HEK293 (cell line): ENCODE measurements around the gene MBLAC1.
A peak's percentile ranks its signal among the peaks of the same experiment; 100 is the strongest.

Experiments
- CTCF ChIA-PET: fragments of 350-600 bp; formaldehyde crosslinking; extraction: SDS; loops from one replicate; lab custom pipeline; 2021; ENCODE audit warnings: antibody characterized with exemption; lab: Yijun Ruan, JAX
- POLR2A ChIA-PET: fragments of 300-600 bp; formaldehyde crosslinking; extraction: SDS; loops from one replicate; lab custom pipeline; 2020; ENCODE audit warnings: antibody characterized with exemption, inconsistent platforms; lab: Yijun Ruan, JAX
- H3K27ac ChIP-seq: fragments of 200-500 bp; sonication (Bioruptor generic); 2 replicates; pipeline ENCODE4 v1.5.1; 2014; ENCODE audit warnings: low read depth, low read length, control low read depth, inconsistent platforms; ENCODE audit errors: extremely low read depth
- H3K36me3 ChIP-seq, 2 experiments: fragments of 200-500 bp in 1 of 2; sonication (Bioruptor generic) in 1 of 2; 1 replicate in 1 of 2; 2 replicates in 1 of 2; pipeline ENCODE4 v1.5.1; 2014 to 2017; ENCODE audit warnings: inconsistent platforms in 2 of 2, low read length in 2 of 2; ENCODE audit not compliant: control insufficient read depth in 2 of 2, insufficient read depth in 1 of 2
- H3K4me1 ChIP-seq: fragments of 200-500 bp; sonication (Bioruptor generic); 2 replicates; pipeline ENCODE4 v1.5.1; 2014; ENCODE audit warnings: mild to moderate bottlenecking, low read length, inconsistent platforms; ENCODE audit not compliant: control insufficient read depth, insufficient read depth
- H3K4me3 ChIP-seq: 2 replicates; pipeline ENCODE4 v1.5.1; 2011; ENCODE audit warnings: low read depth, mild to moderate bottlenecking, control low read depth, low read length, moderate library complexity
- H3K9me3 ChIP-seq: fragments of 200-500 bp; sonication (Bioruptor generic); 2 replicates; pipeline ENCODE4 v1.5.1; 2014; ENCODE audit warnings: low read depth, low read length, inconsistent platforms; ENCODE audit not compliant: control insufficient read depth, insufficient read depth
- BCL11A ChIP-seq: fragments of 450-650 bp; formaldehyde crosslinking; IDR thresholded peaks from 2 replicates; pipeline ENCODE4 v1.5.1; 2016; ENCODE audit warnings: low read depth, missing biosample characterization, missing genetic modification characterization
- FEZF1 ChIP-seq: fragments of 450-650 bp; formaldehyde crosslinking; IDR thresholded peaks from 2 replicates; pipeline ENCODE4 v1.5.1; 2016; ENCODE audit warnings: missing biosample characterization, missing genetic modification characterization
- MYNN ChIP-seq: fragments of 450-650 bp; formaldehyde crosslinking; IDR thresholded peaks from 2 replicates; pipeline ENCODE4 v1.5.1; 2016; ENCODE audit warnings: missing biosample characterization, missing genetic modification characterization, borderline replicate concordance
- SP2 ChIP-seq: fragments of 450-650 bp; formaldehyde crosslinking; IDR thresholded peaks from 2 replicates; pipeline ENCODE4 v1.5.1; 2016; ENCODE audit warnings: missing biosample characterization, missing genetic modification characterization
- ZBTB17 ChIP-seq: fragments of 450-650 bp; formaldehyde crosslinking; IDR thresholded peaks from 2 replicates; pipeline ENCODE4 v1.5.1; 2016; ENCODE audit warnings: missing biosample characterization, missing genetic modification characterization
- ZNF112 ChIP-seq: fragments of 450-650 bp; formaldehyde crosslinking; IDR thresholded peaks from 2 replicates; pipeline ENCODE4 v1.5.0; 2017; ENCODE audit warnings: missing biosample characterization, missing genetic modification characterization
- ZNF138 ChIP-seq: fragments of 450-650 bp; formaldehyde crosslinking; IDR thresholded peaks from 2 replicates; pipeline ENCODE4 v1.5.1; 2016; ENCODE audit warnings: missing biosample characterization, missing genetic modification characterization, borderline replicate concordance
- ZNF2 ChIP-seq: fragments of 450-650 bp; formaldehyde crosslinking; IDR thresholded peaks from 2 replicates; pipeline ENCODE4 v1.5.1; 2016; ENCODE audit warnings: missing biosample characterization, missing genetic modification characterization
- ZNF341 ChIP-seq: fragments of 450-650 bp; formaldehyde crosslinking; IDR thresholded peaks from 2 replicates; pipeline ENCODE4; 2016; ENCODE audit warnings: low read depth, missing biosample characterization, missing genetic modification characterization
- ZNF529 ChIP-seq: fragments of 450-650 bp; formaldehyde crosslinking; IDR thresholded peaks from 2 replicates; pipeline ENCODE4 v1.5.1; 2017; ENCODE audit warnings: missing genetic modification characterization, missing biosample characterization; ENCODE audit not compliant: insufficient replicate concordance
- ZNF549 ChIP-seq: fragments of 450-650 bp; IDR thresholded peaks from 2 replicates; pipeline ENCODE4 v1.5.1; 2018; ENCODE audit warnings: missing biosample characterization, missing genetic modification characterization, mild to moderate bottlenecking, inconsistent platforms, moderate library complexity
- ZNF596 ChIP-seq: fragments of 450-650 bp; IDR thresholded peaks from 2 replicates; pipeline ENCODE4 v1.5.0; 2018; ENCODE audit warnings: missing biosample characterization, mild to moderate bottlenecking, missing genetic modification characterization, moderate library complexity
- ZNF600 ChIP-seq: fragments of 450-650 bp; formaldehyde crosslinking; IDR thresholded peaks from 2 replicates; pipeline ENCODE4 v1.5.1; 2016; ENCODE audit warnings: missing biosample characterization, missing genetic modification characterization
- ZNF660 ChIP-seq: fragments of 450-650 bp; IDR thresholded peaks from 2 replicates; pipeline ENCODE4 v1.5.1; 2018; ENCODE audit warnings: missing biosample characterization, mild to moderate bottlenecking, missing genetic modification characterization
- ZNF785 ChIP-seq: fragments of 450-650 bp; formaldehyde crosslinking; IDR thresholded peaks from 2 replicates; pipeline ENCODE4 v1.5.1; 2016; ENCODE audit warnings: missing biosample characterization, missing genetic modification characterization
- ZNF837 ChIP-seq: fragments of 450-650 bp; formaldehyde crosslinking; IDR thresholded peaks from 2 replicates; pipeline ENCODE4 v1.5.1; 2016; ENCODE audit warnings: missing biosample characterization, missing genetic modification characterization
- ZNF843 ChIP-seq: fragments of 450-650 bp; formaldehyde crosslinking; IDR thresholded peaks from 2 replicates; pipeline ENCODE4 v1.5.1; 2016; ENCODE audit warnings: missing biosample characterization, missing genetic modification characterization
- ZSCAN23 ChIP-seq: fragments of 450-650 bp; formaldehyde crosslinking; IDR thresholded peaks from 2 replicates; pipeline ENCODE4 v1.5.1; 2016; ENCODE audit warnings: missing biosample characterization, missing genetic modification characterization
- TF ChIP-seq, protein P1 (sequence below): fragments of 450-650 bp; formaldehyde crosslinking; IDR thresholded peaks from 2 replicates; pipeline ENCODE4 v1.5.1; 2017; ENCODE audit warnings: missing biosample characterization, mild to moderate bottlenecking, missing genetic modification characterization, moderate library complexity
- TF ChIP-seq, protein P2 (sequence below): fragments of 450-650 bp; IDR thresholded peaks from 2 replicates; pipeline ENCODE4 v1.5.1; 2018; ENCODE audit warnings: missing biosample characterization, mild to moderate bottlenecking, missing genetic modification characterization
- TF ChIP-seq, protein P3 (sequence below): fragments of 450-650 bp; formaldehyde crosslinking; IDR thresholded peaks from 2 replicates; pipeline ENCODE4 v1.5.1; 2016; ENCODE audit warnings: missing biosample characterization, missing genetic modification characterization
- TF ChIP-seq, protein P4 (sequence below): fragments of 450-650 bp; formaldehyde crosslinking; IDR thresholded peaks from 2 replicates; pipeline ENCODE4 v1.5.1; 2016; ENCODE audit warnings: missing biosample characterization, missing genetic modification characterization
- TF ChIP-seq, protein P5 (sequence below): IDR thresholded peaks from 2 replicates; pipeline ENCODE4 v1.6.1; 2011; ENCODE audit warnings: mild to moderate bottlenecking, low read depth, low read length, borderline replicate concordance
- TF ChIP-seq, protein P6 (sequence below): fragments of 450-650 bp; formaldehyde crosslinking; IDR thresholded peaks from 2 replicates; pipeline ENCODE4 v1.5.1; 2017; ENCODE audit warnings: missing biosample characterization, missing genetic modification characterization

The MBLAC1 gene

DNA sequence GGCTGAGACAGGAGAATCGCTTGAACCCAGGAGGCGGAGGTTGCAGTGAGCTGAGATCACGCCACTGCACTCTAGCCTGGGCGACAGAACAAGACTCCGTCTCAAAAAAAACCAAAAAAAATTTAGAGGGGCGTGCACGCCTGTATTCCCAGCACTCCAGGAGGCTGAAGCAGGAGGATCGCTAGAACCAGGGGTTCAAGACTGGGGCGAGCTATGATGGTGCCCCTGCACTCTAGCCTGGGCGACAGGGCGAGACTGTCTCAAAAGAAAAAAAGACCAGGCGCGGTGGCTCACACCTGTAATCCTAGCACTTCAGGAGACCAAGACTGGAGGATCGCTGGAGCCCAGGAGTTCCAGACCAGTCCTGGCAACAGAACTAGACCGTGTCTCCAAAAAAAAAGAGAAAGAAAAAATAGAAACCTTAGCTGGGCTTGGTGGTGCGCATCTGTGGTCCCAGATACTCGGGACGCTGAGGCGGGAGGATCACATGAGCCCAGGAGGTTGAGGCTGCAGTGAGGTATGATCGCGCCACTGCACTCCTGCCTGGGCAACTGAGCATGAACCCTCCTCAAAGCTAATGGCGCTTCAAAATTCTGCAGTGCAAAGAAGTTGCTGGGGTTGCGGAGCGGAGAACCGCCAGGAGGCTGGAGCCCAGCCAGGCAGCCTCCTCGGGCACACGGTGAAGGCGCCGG lies 382 bp upstream of the MBLAC1 start (continued):
- TF ChIP-seq, protein P1, sequence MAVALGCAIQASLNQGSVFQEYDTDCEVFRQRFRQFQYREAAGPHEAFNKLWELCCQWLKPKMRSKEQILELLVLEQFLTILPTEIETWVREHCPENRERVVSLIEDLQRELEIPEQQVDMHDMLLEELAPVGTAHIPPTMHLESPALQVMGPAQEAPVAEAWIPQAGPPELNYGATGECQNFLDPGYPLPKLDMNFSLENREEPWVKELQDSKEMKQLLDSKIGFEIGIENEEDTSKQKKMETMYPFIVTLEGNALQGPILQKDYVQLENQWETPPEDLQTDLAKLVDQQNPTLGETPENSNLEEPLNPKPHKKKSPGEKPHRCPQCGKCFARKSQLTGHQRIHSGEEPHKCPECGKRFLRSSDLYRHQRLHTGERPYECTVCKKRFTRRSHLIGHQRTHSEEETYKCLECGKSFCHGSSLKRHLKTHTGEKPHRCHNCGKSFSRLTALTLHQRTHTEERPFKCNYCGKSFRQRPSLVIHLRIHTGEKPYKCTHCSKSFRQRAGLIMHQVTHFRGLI (tag by site-specific recombination), result peak; percentile 69; the same call in 1 of the 2 replicates
- no peak for TF ChIP-seq ZNF112 (tag by site-specific recombination)
- TF ChIP-seq FEZF1 (tag by site-specific recombination), result no peak
- TF ChIP-seq MYNN, result no peak
- TF ChIP-seq, protein P2, sequence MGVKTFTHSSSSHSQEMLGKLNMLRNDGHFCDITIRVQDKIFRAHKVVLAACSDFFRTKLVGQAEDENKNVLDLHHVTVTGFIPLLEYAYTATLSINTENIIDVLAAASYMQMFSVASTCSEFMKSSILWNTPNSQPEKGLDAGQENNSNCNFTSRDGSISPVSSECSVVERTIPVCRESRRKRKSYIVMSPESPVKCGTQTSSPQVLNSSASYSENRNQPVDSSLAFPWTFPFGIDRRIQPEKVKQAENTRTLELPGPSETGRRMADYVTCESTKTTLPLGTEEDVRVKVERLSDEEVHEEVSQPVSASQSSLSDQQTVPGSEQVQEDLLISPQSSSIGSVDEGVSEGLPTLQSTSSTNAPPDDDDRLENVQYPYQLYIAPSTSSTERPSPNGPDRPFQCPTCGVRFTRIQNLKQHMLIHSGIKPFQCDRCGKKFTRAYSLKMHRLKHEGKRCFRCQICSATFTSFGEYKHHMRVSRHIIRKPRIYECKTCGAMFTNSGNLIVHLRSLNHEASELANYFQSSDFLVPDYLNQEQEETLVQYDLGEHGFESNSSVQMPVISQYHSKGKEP, result peak; percentile 43; the same call in 1 of the 2 replicates
- TF ChIP-seq, protein P3, sequence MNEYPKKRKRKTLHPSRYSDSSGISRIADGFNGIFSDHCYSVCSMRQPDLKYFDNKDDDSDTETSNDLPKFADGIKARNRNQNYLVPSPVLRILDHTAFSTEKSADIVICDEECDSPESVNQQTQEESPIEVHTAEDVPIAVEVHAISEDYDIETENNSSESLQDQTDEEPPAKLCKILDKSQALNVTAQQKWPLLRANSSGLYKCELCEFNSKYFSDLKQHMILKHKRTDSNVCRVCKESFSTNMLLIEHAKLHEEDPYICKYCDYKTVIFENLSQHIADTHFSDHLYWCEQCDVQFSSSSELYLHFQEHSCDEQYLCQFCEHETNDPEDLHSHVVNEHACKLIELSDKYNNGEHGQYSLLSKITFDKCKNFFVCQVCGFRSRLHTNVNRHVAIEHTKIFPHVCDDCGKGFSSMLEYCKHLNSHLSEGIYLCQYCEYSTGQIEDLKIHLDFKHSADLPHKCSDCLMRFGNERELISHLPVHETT (tag by site-specific recombination), result no peak
- no peak for TF ChIP-seq ZNF785 (tag by site-specific recombination)
- no peak for TF ChIP-seq BCL11A (tag by site-specific recombination)
- TF ChIP-seq ZNF660 (tag by site-specific recombination), result no peak
- TF ChIP-seq, protein P4, sequence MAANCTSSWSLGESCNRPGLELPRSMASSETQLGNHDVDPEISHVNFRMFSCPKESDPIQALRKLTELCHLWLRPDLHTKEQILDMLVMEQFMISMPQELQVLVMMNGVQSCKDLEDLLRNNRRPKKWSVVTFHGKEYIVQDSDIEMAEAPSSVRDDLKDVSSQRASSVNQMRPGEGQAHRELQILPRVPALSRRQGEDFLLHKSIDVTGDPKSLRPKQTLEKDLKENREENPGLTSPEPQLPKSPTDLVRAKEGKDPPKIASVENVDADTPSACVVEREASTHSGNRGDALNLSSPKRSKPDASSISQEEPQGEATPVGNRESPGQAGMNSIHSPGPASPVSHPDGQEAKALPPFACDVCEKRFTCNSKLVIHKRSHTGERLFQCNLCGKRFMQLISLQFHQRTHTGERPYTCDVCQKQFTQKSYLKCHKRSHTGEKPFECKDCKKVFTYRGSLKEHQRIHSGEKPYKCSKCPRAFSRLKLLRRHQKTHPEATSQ (tag by site-specific recombination), result 0 out of 2 replicates have a peak, but pooled peaks have one; percentile 9
- no peak for TF ChIP-seq ZNF529
- TF ChIP-seq ZNF837 (tag by site-specific recombination), result no peak

DNA sequence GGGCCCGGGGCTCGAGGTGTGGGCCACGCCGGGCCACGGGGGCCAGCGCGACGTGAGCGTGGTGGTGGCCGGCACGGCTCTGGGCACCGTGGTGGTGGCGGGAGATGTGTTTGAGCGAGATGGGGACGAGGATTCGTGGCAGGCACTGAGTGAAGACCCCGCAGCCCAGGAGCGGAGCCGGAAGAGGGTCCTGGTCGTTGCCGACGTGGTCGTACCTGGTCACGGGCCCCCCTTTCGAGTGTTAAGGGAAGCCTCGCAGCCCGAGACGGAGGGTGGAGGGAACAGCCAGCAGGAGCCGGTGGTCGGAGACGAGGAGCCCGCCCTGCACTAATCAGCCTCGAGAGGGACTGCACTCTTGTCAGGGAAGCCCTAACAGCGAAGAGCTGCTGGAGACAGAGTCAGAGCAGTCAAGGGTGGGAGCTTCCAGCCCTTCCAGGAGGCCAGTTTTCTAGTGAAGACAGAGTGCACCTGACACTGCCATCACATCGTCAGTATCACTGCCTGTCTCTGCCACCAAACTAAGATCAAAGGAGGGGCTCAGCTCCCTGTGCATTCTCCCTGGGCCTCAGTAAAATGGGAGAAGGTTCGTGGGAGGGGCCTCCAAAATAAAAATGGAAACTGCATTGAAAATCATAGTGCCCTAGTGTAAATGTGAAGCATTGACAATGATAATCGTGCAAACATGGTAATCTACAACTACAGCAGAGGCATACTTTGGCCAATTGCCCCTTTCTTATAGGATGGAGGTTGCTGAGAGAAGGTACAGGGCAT lies 1.3 kb downstream of the MBLAC1 start:
- no peaks in the 10 kb centered on the region for H3K9me3 ChIP-seq
- H3K27ac ChIP-seq, result peak overlapping the region; percentile 98; the same call in 1 of the 2 replicates
- POLR2A ChIA-PET, result interaction anchor here (0.5 to 3.7 kb wide), 2 partner anchors 27 to 705 kb away, joined by 3 to 31 read pairs; partner anchors contain the start of genes AP4M1 and MCM7
- CTCF ChIA-PET, result interaction anchor here (0.5 to 2.0 kb wide), 14 partner anchors 13 to 659 kb away, joined by 3 to 10 read pairs (median 3); no protein-coding TSS in a partner anchor
- peak overlapping the region; percentile 79 for H3K4me3 ChIP-seq
- TF ChIP-seq ZBTB17 (tag by site-specific recombination) (peak; percentile 54), ZNF596 (tag by site-specific recombination) (no peak), ZNF138 (tag by site-specific recombination) (no peak), ZSCAN23 (tag by site-specific recombination) (no peak), ZNF2 (tag by site-specific recombination) (no peak), ZNF600 (tag by site-specific recombination) (peak; percentile 78), ZNF341 (peak; percentile 96), ZNF549 (tag by site-specific recombination) (no peak), ZNF843 (tag by site-specific recombination) (no peak), SP2 (tag by site-specific recombination) (no peak)
- TF ChIP-seq, protein P1 (tag by site-specific recombination), result no peak
- TF ChIP-seq, protein P5, sequence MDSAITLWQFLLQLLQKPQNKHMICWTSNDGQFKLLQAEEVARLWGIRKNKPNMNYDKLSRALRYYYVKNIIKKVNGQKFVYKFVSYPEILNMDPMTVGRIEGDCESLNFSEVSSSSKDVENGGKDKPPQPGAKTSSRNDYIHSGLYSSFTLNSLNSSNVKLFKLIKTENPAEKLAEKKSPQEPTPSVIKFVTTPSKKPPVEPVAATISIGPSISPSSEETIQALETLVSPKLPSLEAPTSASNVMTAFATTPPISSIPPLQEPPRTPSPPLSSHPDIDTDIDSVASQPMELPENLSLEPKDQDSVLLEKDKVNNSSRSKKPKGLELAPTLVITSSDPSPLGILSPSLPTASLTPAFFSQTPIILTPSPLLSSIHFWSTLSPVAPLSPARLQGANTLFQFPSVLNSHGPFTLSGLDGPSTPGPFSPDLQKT, result no peak
- TF ChIP-seq, protein P6, sequence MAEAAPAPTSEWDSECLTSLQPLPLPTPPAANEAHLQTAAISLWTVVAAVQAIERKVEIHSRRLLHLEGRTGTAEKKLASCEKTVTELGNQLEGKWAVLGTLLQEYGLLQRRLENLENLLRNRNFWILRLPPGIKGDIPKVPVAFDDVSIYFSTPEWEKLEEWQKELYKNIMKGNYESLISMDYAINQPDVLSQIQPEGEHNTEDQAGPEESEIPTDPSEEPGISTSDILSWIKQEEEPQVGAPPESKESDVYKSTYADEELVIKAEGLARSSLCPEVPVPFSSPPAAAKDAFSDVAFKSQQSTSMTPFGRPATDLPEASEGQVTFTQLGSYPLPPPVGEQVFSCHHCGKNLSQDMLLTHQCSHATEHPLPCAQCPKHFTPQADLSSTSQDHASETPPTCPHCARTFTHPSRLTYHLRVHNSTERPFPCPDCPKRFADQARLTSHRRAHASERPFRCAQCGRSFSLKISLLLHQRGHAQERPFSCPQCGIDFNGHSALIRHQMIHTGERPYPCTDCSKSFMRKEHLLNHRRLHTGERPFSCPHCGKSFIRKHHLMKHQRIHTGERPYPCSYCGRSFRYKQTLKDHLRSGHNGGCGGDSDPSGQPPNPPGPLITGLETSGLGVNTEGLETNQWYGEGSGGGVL, result no peak
- TF ChIP-seq, all 188 proteins: peak for 3
- Histone ChIP-seq H3K36me3 (peaks cover 0 to 5% of the 10 kb centered on the region in 2 experiments; a peak in 2 of 3 replicates), H3K4me1 (no peaks in the 10 kb centered on the region; the same call in 1 of the 2 replicates)
